ENCODE data around the gene CYB561D1.

The CYB561D1 gene

GRCh38 chr1:109501644-109502363 lies 7.9 kb downstream of the CYB561D1 start:
- DNase-seq, result no peak

GRCh38 chr1:109502364-109502851 lies 8.5 kb downstream of the CYB561D1 start:
- no peak for DNase-seq

DNA sequence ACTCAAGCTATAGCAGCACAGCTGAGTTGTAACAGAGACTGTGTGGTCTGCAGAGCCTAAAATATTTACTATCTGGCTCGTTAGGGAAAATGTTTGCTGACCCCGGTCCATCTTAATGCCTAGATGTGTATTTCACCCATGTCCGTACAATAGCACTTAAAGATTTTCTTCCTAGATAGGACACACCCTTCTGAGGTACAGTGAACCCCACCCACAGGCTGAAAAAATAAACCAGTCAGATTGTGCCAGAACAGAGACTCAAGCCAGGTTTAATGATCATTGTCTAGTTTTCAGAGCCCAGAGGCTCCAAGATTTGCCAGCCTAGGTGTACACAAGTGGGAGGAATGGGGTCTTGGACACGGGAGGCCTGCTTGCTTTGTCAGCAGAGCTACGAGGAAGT lies 10.0 kb downstream of the CYB561D1 start:
- DNase-seq, result no peak

GRCh38 chr1:109504974-109505373 lies 11.1 kb downstream of the CYB561D1 start:
- no peak for DNase-seq

GRCh38 chr1:109508001-109508872 lies 14.3 kb downstream of the CYB561D1 start:
- no peak for DNase-seq

DNA sequence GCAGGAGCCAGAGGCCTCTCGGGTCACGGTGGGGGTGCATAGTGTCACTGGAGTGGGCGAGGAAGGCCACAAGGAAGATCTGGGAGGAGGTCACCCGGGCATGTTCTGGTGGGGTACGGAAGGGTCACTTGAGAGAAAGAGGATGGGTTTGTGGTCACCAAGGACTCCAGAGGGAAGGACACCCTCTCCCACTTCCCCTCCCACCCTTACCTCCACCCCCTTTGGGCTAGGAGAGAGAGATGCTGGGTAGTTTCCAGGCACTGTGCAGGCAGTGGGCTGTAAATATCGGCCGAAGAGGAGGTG lies 14.9 kb downstream of the CYB561D1 start:
- DNase-seq, result no peak

- DNase-seq, result peak; percentile 66
Observed at GRCh38 chr1:109509176-109510134, 15.6 kb downstream of the CYB561D1 start, which contains the start of gene AMIGO1. Gene AMIGO1, minus strand, starts transcription at chr1:109509727. Its CDS starts 815 bp downstream, at chr1:109508912.

- no peak for DNase-seq
Observed at GRCh38 chr1:109513110-109513710, 19.3 kb downstream of the CYB561D1 start.

DNA sequence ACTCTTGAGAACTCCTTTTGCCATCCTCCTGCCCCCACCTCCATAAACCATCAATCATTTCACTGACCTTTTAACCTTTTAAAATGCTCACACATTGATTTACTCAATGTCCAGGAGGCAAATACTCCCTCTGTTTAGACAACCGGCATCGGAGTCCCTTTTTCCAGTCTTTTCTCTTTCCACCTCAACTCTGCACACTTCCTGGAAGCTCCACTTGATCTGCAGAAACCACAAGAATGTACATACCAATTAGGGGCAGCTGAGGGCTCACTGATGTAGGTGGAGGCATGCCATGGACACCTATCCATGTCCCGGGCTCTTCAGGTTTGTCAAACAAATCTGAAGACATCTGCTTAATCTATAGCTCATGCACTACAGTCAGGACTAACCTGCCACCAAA lies 21.0 kb downstream of the CYB561D1 start:
- DNase-seq, result no peak

- no peak for DNase-seq
Observed at GRCh38 chr1:109516872-109517271, 23.0 kb downstream of the CYB561D1 start.

DNA sequence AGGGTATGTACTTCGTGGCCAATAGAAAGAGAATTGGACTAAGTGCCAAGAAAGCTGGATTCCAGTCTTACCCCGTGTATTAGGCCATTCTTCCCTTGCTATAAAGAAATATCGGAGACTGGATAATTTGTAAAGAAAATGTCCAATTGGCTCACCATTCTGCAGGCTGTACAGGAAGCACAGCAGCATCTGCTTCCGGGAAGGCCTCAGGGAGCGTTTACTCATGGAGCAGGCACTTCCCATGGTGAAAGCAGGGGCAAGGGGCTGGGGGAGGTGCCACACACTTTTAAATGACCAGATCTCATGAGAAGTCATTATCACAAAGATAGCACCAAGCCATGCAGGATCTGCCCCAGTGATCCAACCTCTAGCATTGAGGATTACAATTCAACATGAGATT lies 23.4 kb downstream of the CYB561D1 start:
- DNase-seq, result no peak

DNA sequence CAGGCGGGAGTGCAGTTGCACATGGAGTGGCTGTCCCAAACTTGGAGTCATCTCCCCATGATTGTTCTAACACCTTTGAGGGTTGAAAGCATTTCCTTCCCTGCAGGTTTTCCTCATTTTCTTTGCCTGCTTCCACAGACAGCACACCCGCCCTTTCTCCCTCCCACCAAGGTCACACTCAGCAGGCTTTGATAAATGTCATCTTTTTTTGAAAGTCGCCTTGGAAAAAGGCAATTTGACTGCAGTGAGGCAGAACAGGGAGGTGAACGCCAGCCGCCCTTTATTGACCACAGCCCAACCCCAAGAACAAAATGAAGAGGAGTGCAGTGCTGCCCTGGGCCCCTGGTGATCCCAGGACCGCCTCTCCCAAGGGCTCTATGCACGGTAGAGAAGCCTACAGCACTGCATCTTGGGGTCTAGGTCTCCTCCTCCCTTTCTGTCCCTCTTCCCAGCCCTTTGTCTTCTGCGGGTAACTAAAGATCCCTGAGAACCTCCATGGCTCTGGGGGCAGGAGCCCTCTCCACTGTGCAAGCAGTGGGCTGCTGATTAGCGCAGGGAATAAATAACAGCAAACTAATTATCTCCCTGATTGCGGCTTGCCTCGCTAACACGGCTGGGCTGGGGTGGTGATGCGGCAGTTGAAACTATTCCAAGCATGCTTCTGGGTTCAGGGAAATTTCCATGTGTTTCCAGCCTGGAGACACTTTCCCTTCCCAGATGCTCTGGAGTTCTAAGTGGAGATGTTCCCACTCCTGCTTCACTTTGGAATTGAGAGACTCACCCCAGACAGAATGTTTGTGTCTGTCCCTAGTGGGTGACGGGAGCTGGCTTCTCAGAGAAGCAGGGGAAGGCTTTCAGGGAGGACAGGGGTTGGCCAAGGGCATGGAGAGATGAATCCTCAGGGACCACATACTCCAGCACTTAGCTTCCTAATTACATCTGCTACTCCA lies 27.4 kb downstream of the CYB561D1 start:
- DNase-seq, result no peak

- DNase-seq, result no peak
Observed at GRCh38 chr1:109522026-109522425, 28.1 kb downstream of the CYB561D1 start.

DNA sequence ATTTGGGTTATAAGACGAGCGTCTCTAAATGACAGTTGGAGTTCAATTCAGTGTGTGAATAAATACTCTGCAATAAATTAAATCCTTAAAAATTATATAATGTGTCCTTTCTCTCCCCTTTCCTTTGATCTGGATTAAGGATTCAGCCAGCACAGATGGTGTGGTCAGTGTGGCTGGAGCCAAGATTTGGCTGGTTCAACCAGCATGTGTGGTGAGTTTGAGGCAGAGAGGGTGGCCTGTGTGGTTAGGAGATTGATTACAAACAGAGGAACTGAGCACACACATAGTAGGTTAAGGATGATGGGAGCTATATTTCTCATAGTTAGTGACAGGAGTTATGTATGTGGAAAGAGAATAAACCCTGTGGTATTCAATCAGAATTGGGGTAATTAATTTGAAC lies 29.8 kb downstream of the CYB561D1 start:
- no peak for DNase-seq

DNA sequence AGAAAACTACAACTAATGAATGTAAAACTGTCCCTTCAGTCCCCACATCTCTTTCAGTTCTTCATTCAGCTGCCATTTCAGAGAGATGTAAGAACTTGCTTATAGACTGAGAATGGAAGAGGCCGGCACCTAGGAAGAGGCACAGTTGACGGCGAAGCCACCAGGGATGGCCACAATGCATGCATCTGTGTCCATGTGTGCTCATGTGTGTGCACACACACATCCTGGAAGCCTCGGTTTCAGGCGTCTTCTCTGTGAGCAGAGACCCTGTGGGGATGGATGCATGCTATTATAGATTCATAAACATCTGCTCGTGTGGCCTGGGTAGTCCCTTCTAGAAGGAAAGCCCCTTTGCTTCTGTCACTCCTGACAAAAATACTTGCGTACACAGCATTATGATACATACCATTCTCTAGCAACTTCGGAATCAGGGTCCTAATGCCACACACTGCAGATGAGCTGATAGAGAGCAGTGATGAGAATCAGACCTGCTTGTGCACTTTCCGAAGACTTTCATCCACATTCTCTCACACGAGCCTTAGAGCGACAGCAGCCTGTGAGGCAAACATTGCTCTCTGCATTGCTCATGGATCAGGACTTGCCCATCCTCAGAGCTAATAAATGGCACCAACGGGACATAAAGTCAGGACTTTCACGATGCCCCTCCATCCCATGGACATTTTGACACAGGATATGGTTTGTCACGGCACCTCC lies 33.4 kb downstream of the CYB561D1 start:
- no peak for DNase-seq

DNA sequence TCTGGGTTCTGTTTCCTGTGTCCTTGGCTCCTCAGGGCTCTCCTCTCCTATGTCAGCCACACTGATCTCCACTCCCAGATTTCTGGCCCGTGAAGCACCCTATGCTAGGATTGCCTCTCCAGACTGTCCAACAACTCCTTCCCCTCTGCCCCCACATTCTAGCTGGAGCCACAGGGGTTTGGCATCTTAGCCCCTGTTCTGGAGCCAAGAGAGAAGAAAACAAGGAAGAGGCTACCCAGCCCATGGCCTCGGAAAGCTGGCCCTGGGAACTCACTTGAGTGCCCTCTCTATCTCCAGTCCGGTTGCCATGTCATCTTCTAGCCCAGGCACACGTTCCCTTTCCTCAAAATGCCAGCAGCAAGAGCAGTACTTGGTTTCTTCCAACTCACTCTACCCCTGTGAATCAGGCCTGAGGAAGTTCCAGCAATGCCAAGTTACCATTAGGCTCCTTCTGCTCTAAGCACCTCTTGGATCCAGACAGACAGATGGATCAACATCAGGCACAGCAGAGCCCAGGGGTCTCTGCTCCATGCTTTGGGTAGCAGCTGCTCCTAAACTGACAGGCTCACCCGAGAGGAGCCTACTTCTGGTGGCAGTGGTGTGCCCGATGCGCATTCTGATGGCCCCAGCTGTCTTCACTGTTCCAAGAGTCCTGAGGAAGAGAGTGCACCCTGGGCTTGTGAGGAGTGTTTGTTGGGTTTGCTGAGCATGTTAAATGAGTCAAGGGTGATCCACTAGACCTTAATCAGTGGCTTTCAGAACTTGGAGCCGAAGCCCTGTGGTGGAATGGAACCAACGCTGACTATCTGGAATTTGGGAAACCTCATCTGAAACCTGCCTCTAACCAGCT lies 34.2 kb downstream of the CYB561D1 start:
- DNase-seq, result no peak

GRCh38 chr1:109528712-109529111 lies 34.8 kb downstream of the CYB561D1 start:
- DNase-seq, result no peak

DNA sequence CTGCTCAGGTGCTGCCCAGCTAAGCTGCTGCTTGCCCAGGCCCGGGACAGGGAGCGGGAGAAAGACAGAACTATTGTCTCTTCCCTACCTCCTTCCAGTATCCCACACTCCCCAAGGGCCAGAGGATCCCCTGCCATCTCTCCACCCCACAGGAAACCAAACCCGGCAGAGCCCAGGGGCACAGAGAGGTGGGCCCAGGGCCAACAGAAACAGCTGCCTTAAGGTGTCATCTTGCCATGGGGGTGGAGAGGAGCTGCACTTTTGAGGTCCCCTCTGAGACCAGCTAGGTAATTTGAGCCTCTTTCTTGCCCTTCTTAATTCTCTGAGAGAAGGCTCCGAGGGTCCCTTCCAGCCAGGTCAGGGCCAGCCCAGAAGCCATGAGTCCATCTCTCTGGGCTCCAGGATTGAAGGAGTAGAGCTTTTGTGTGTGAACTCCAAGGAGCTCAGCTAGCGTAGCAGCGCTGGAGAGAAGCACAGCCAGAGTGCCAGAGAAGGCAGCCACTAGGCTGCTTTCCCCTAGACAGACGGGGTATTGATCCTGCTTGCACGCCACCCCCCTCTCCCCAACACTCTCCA lies 36.1 kb downstream of the CYB561D1 start:
- no peak for DNase-seq

DNA sequence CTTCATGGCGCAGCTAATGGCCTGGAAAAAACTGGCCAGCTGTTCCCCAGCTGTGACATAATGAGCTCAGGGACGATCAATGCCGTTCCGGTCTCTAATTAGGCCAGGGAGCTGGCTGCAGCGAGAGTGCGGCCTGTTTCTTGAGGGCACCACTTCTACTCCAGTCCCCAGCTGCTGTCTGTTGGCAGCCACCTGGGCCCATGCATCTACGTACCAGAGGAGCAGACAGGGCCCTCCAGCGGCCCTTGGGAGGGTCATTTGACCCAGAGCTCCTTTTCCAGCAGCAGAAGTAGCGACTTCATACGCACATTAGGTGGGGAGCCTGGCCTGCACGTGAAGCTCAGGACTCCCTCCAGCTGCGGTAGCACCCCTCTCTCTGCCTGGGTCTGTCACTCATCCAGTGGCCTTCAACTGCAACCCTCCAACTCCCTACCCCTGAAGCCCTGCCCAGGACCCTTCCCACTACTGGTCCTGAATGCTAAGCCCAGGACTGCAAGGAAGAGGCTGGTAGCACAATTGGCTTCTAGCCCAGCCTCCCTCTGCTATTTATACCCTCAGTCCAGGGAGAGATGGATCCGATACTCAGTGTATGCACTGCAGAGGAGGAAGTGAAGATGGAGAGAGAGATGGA lies 36.7 kb downstream of the CYB561D1 start:
- no peak for DNase-seq
